EH (cell line): ENCODE results near the gene RPL13.
"Not testable (repeated sequence)": the region's sequence is repeated elsewhere in the genome, so short reads cannot be mapped to it uniquely, and the experiment has no call there.

Experiments
- DNase-seq: peaks from one replicate; pipeline ENCODE4 v3.0.0-alpha.2; 2015; ENCODE audit warnings: low read depth

RPL13 gene

GRCh38 chr16:89563639-89564392, 3.3 kb downstream of the RPL13 start:
- no peak for DNase-seq

GRCh38 chr16:89564476-89565255, 4.2 kb downstream of the RPL13 start:
- no peak for DNase-seq

GRCh38 chr16:89565256-89565505, 4.7 kb downstream of the RPL13 start:
- no peak for DNase-seq

- peak; percentile 55 for DNase-seq
These were observed 5.3 kb downstream of the RPL13 start for GRCh38 chr16:89565506-89566372.

GRCh38 chr16:89567656-89568594, 7.4 kb downstream of the RPL13 start:
- no peak for DNase-seq

GRCh38 chr16:89569506-89570341, 9.2 kb downstream of the RPL13 start:
- no peak for DNase-seq

- no peak for DNase-seq
These were observed 10.0 kb downstream of the RPL13 start for GRCh38 chr16:89570342-89570923.

GRCh38 chr16:89570983-89571598, 10.6 kb downstream of the RPL13 start:
- not testable (repeated sequence) for DNase-seq

GRCh38 chr16:89571636-89572035, 11.2 kb downstream of the RPL13 start:
- DNase-seq = no peak

GRCh38 chr16:89572073-89572484, 11.6 kb downstream of the RPL13 start:
- DNase-seq = no peak

- no peak for DNase-seq
These were observed 12.2 kb downstream of the RPL13 start for GRCh38 chr16:89572485-89573205.

GRCh38 chr16:89573826-89574680, 13.6 kb downstream of the RPL13 start:
- DNase-seq = no peak

- DNase-seq = peak; percentile 77
These were observed 14.3 kb downstream of the RPL13 start for GRCh38 chr16:89574681-89575246.

- DNase-seq = no peak
These were observed 15.0 kb downstream of the RPL13 start, which contains the start of gene CPNE7 for GRCh38 chr16:89575247-89576152. Gene CPNE7, plus strand, starts transcription at chr16:89575758. Its CDS starts 140 bp downstream, at chr16:89575898.

- DNase-seq = no peak
These were observed 15.9 kb downstream of the RPL13 start for GRCh38 chr16:89576153-89577054.
